Activated CD8-positive, alpha-beta T cell treated with anti-CD3 and anti-CD28 coated beads, Interleukin-2, amount 10 ng/mL, durations not matched to agents 7 days and 5 days (primary cell): ENCODE results near the gene ADAM19. TPM values are rescaled to one million over a fixed set of nuclear protein-coding genes. Genes with fewer than 3 reads are reported as not detected.
A peak's percentile ranks its signal among the peaks of the same experiment; 100 is the strongest.

Experiments used
- ATAC-seq: fragments of 150-1000 bp; cut with Tn5 transposase; one replicate; pipeline ENCODE4 v1.10.0; 2021; ENCODE audit warnings: moderate library complexity
- CTCF ChIA-PET: fragments of 350-600 bp; sonication (Branson Sonifier 250); formaldehyde crosslinking; loops from one replicate; lab custom pipeline; 2021; ENCODE audit warnings: antibody characterized with exemption; lab: Charles Lee
- POLR2A ChIA-PET: fragments of 350-600 bp; sonication (Branson Sonifier 250); formaldehyde crosslinking; loops from one replicate; lab custom pipeline; 2021; ENCODE audit warnings: antibody characterized with exemption; lab: Charles Lee
- DNase-seq: peaks from one replicate; pipeline ENCODE4 v3.0.0-alpha.2; 2020
- H3K27ac Mint-ChIP-seq: one replicate; pipeline ENCODE4 v1.8.0; 2021; ENCODE audit warnings: mild to moderate bottlenecking, mixed read lengths
- H3K27me3 Mint-ChIP-seq: one replicate; pipeline ENCODE4 v1.8.0; 2021; ENCODE audit warnings: low read depth, mixed read lengths
- H3K36me3 Mint-ChIP-seq: one replicate; pipeline ENCODE4 v1.8.0; 2021; ENCODE audit warnings: low read depth, mixed read lengths
- H3K4me1 Mint-ChIP-seq: one replicate; pipeline ENCODE4 v1.8.0; 2021; ENCODE audit warnings: low read depth, mixed read lengths
- H3K4me3 Mint-ChIP-seq: one replicate; pipeline ENCODE4 v1.8.0; 2021; ENCODE audit warnings: mild to moderate bottlenecking, mixed read lengths
- H3K9me3 Mint-ChIP-seq: one replicate; pipeline ENCODE4 v1.8.0; 2022; ENCODE audit warnings: mixed read lengths; ENCODE audit not compliant: insufficient read depth
- total RNA-seq, 2 experiments: library from RNA; stranded (reverse); gene quantifications; one replicate each; pipeline ENCODE4 v1.2.3, GENCODE V29; 2021

Gene ADAM19
- 10 to 100 TPM; 77.7 to 80.6 TPM for total RNA-seq

- peak within 1 kb of the TSS; percentile 84 for H3K27ac Mint-ChIP-seq
- H3K27me3 Mint-ChIP-seq: peaks cover 6% of the 10 kb centered on the region
- peak; percentile 57 for DNase-seq
- peaks cover 28% of the 10 kb centered on the region for H3K36me3 Mint-ChIP-seq
- CTCF ChIA-PET: interaction anchor here (1.7 kb wide), 1 partner anchor 168 kb away, joined by 4 read pairs; the partner anchor contains the start of gene LSM11
- H3K9me3 Mint-ChIP-seq: no peaks in the 10 kb centered on the region
- peak within 1 kb of the TSS; percentile 92 for H3K4me3 Mint-ChIP-seq
- ATAC-seq: peak; percentile 73
- POLR2A ChIA-PET: no interaction called here
- peaks cover 71% of the 10 kb centered on the region for H3K4me1 Mint-ChIP-seq
Observed at GRCh38 chr5:157575381-157576020, at the start of gene ADAM19. Gene ADAM19 (minus strand): TSS chr5:157575775. CDS start chr5:157575696, 79 bp downstream.

- H3K36me3 Mint-ChIP-seq: peaks cover 14% of the 10 kb centered on the region
- peaks cover 5% of the 10 kb centered on the region for H3K4me1 Mint-ChIP-seq
- H3K9me3 Mint-ChIP-seq: no peaks in the 10 kb centered on the region
- no peak overlapping the region for H3K4me3 Mint-ChIP-seq
- CTCF ChIA-PET: no interaction called here
- ATAC-seq (no peak), DNase-seq (no peak)
- peaks cover 24% of the 10 kb centered on the region for H3K27me3 Mint-ChIP-seq
- POLR2A ChIA-PET: no interaction called here
- no peak overlapping the region for H3K27ac Mint-ChIP-seq
Observed at GRCh38 chr5:157624144-157624543, 48.6 kb upstream of the ADAM19 start.

- H3K4me1 Mint-ChIP-seq: peaks cover 9% of the 10 kb centered on the region
- no peak for ATAC-seq
- ChIA-PET POLR2A (no interaction called here), CTCF (interaction anchor here (1.2 kb wide), 1 partner anchor 9 kb away, joined by 3 read pairs; no protein-coding TSS in a partner anchor)
- H3K27ac Mint-ChIP-seq: no peak overlapping the region
- H3K9me3 Mint-ChIP-seq: no peaks in the 10 kb centered on the region
- no peak overlapping the region for H3K4me3 Mint-ChIP-seq
- no peak for DNase-seq
- peaks cover 22% of the 10 kb centered on the region for H3K27me3 Mint-ChIP-seq
- H3K36me3 Mint-ChIP-seq: peaks cover 14% of the 10 kb centered on the region
Observed at GRCh38 chr5:157620776-157621175, 45.2 kb upstream of the ADAM19 start.

GRCh38 chr5:157618191-157618765, 42.7 kb upstream of the ADAM19 start:
- no peak overlapping the region for H3K4me3 Mint-ChIP-seq
- ATAC-seq (no peak), DNase-seq (no peak)
- peak overlapping the region; percentile 2 for H3K27ac Mint-ChIP-seq
- no peaks in the 10 kb centered on the region for H3K9me3 Mint-ChIP-seq
- ChIA-PET POLR2A (interaction anchor here (0.6 kb wide), 1 partner anchor 82 kb away, joined by 4 read pairs; no protein-coding TSS in a partner anchor), CTCF (interaction anchor here (0.6 to 1.5 kb wide), 5 partner anchors 9 to 289 kb away, joined by 3 to 5 read pairs (median 3); no protein-coding TSS in a partner anchor)
- H3K27me3 Mint-ChIP-seq: peaks cover 13% of the 10 kb centered on the region
- H3K4me1 Mint-ChIP-seq: peaks cover 16% of the 10 kb centered on the region
- peaks cover 17% of the 10 kb centered on the region for H3K36me3 Mint-ChIP-seq

- no peak for ATAC-seq
- POLR2A ChIA-PET: no interaction called here
- H3K4me3 Mint-ChIP-seq: no peak overlapping the region
Observed at GRCh38 chr5:157616785-157617184, 41.2 kb upstream of the ADAM19 start.

GRCh38 chr5:157613385-157614245, 38.0 kb upstream of the ADAM19 start:
- no peaks in the 10 kb centered on the region for H3K9me3 Mint-ChIP-seq
- CTCF ChIA-PET: interaction anchor here (1.2 kb wide), 2 partner anchors 37 to 130 kb away, joined by 3 to 4 read pairs; partner anchors contain the start of gene LSM11

More at GRCh38 chr5:157616785-157617184, 41.2 kb upstream of the ADAM19 start:
- Mint-ChIP-seq H3K4me1 (peaks cover 27% of the 10 kb centered on the region), H3K36me3 (peaks cover 9% of the 10 kb centered on the region), H3K27me3 (peaks cover 4% of the 10 kb centered on the region), H3K9me3 (no peaks in the 10 kb centered on the region), H3K27ac (no peak overlapping the region)
- CTCF ChIA-PET: interaction anchor here (1.1 to 1.5 kb wide), 2 partner anchors 35 to 126 kb away, joined by 5 to 6 read pairs; partner anchors contain the start of gene SOX30
- DNase-seq: no peak

GRCh38 chr5:157612581-157612980, 37.0 kb upstream of the ADAM19 start:
- Mint-ChIP-seq H3K4me1 (peaks cover 58% of the 10 kb centered on the region), H3K9me3 (no peaks in the 10 kb centered on the region), H3K27me3 (no peaks in the 10 kb centered on the region), H3K36me3 (peaks cover 13% of the 10 kb centered on the region), H3K4me3 (no peak overlapping the region), H3K27ac (peak overlapping the region; percentile 23)
- DNase-seq: no peak
- ChIA-PET POLR2A (interaction anchor here (1.4 kb wide), 1 partner anchor 16 kb away, joined by 5 read pairs; no protein-coding TSS in a partner anchor), CTCF (interaction anchor here (0.6 to 1.4 kb wide), 5 partner anchors 8 to 71 kb away, joined by 3 to 4 read pairs (median 3); no protein-coding TSS in a partner anchor)
- ATAC-seq: no peak

More at GRCh38 chr5:157613385-157614245, 38.0 kb upstream of the ADAM19 start:
- Mint-ChIP-seq H3K4me1 (peaks cover 52% of the 10 kb centered on the region), H3K27me3 (no peaks in the 10 kb centered on the region), H3K36me3 (peaks cover 9% of the 10 kb centered on the region), H3K4me3 (peak overlapping the region; percentile 9), H3K27ac (peak overlapping the region; percentile 90)
- DNase-seq: peak; percentile 37
- POLR2A ChIA-PET: interaction anchor here (1.4 kb wide), 1 partner anchor 17 kb away, joined by 5 read pairs; no protein-coding TSS in a partner anchor
- ATAC-seq: peak; percentile 76

GRCh38 chr5:157611571-157612476, 36.2 kb upstream of the ADAM19 start:
- ATAC-seq (no peak), DNase-seq (no peak)
- H3K36me3 Mint-ChIP-seq: peaks cover 13% of the 10 kb centered on the region
- ChIA-PET CTCF (interaction anchor here (0.8 to 2.1 kb wide), 5 partner anchors 9 to 65 kb away, joined by 3 to 4 read pairs (median 3); no protein-coding TSS in a partner anchor), POLR2A (interaction anchor here (1.4 kb wide), 1 partner anchor 15 kb away, joined by 5 read pairs; no protein-coding TSS in a partner anchor)
- no peaks in the 10 kb centered on the region for H3K9me3 Mint-ChIP-seq
- H3K4me1 Mint-ChIP-seq: peaks cover 66% of the 10 kb centered on the region
- no peaks in the 10 kb centered on the region for H3K27me3 Mint-ChIP-seq
- no peak overlapping the region for H3K4me3 Mint-ChIP-seq
- no peak overlapping the region for H3K27ac Mint-ChIP-seq

GRCh38 chr5:157610990-157611389, 35.4 kb upstream of the ADAM19 start:
- ChIA-PET POLR2A (no interaction called here), CTCF (interaction anchor here (0.9 to 2.1 kb wide), 2 partner anchors 13 to 19 kb away, joined by 3 to 4 read pairs; no protein-coding TSS in a partner anchor)
- Mint-ChIP-seq H3K27me3 (no peaks in the 10 kb centered on the region), H3K4me1 (peaks cover 70% of the 10 kb centered on the region), H3K4me3 (no peak overlapping the region), H3K9me3 (no peaks in the 10 kb centered on the region), H3K27ac (no peak overlapping the region), H3K36me3 (peaks cover 15% of the 10 kb centered on the region)
- DNase-seq (no peak), ATAC-seq (no peak)

GRCh38 chr5:157608972-157609565, 33.5 kb upstream of the ADAM19 start:
- CTCF ChIA-PET: interaction anchor here (0.9 to 2.0 kb wide), 2 partner anchors 9 to 12 kb away, joined by 3 to 14 read pairs; no protein-coding TSS in a partner anchor
- ATAC-seq (no peak), DNase-seq (no peak)
- Mint-ChIP-seq H3K27ac (no peak overlapping the region), H3K27me3 (no peaks in the 10 kb centered on the region), H3K36me3 (peaks cover 16% of the 10 kb centered on the region), H3K9me3 (no peaks in the 10 kb centered on the region), H3K4me1 (peaks cover 78% of the 10 kb centered on the region), H3K4me3 (no peak overlapping the region)
- POLR2A ChIA-PET: interaction anchor here (0.6 to 1.8 kb wide), 2 partner anchors 28 to 38 kb away, joined by 4 to 6 read pairs; no protein-coding TSS in a partner anchor
